GM12892 (cell line): Measurements from ENCODE around the gene QRFP.
A peak's percentile ranks its signal among the peaks of the same experiment; 100 is the strongest.

Experiments used
- DNase-seq: peaks from one replicate; pipeline ENCODE4 v3.0.0; 2011; ENCODE audit not compliant: insufficient read length
- FAIRE-seq: peaks from 2 replicates; lab custom pipeline; 2011; peaks lifted over from hg19 to GRCh38; lab: Jason Lieb, UNC
- POLR2A ChIP-seq: IDR thresholded peaks from 2 replicates; pipeline ENCODE4 v1.6.1; 2011; ENCODE audit warnings: low read depth, low read length, control low read depth
- POLR2AphosphoS5 ChIP-seq: IDR thresholded peaks from 2 replicates; pipeline ENCODE4 v1.6.1; 2011; ENCODE audit warnings: low read depth, low read length, control low read depth
- TAF1 ChIP-seq: IDR thresholded peaks from 2 replicates; pipeline ENCODE4 v1.6.1; 2011; ENCODE audit warnings: low read depth, mild to moderate bottlenecking, control low read depth, low read length, borderline replicate concordance

Gene QRFP

DNA sequence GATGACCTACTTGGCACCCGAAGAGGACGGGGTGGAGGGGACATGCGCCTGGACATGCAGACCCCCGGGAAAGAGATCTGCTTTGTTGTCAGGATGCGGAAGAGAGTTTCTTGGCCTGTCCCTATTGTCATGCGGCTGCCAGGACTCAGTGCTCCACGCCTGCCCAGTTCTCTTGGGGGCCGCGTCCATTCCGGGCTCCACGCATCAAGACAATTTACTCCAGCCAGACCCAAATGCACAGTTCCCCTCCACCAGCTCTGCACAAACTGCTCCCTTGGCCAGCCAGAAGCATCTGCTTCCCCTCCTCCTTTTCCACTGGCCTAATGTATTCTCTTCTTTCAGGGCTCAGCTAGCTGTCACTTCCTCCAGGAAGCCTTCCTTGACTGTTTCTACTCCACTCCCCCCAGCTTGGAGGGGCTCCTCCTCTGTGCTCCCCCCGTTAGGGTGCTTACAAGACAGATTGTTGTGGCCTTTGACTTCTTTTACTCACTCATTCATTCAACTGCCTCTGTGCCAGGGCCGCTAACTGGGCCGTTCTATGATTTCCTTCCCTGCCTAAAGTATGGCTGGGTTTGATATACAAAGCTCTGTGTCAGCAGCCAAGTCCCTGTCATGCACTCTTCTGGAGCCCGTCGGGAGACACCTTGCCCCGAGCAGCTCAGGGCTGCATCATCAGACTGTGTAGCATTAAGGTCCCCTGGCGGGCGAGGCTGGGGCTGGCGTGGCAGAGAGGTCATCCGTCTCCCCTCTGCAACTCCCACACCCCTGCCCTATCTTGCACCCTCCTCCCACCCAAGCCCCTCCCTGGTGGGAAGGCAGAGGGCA lies 35.9 kb upstream of the QRFP start:
- no peak for DNase-seq
- no peak for TF ChIP-seq POLR2A
- TF ChIP-seq TAF1: no peak
- TF ChIP-seq POLR2AphosphoS5: no peak
- FAIRE-seq: no peak

DNA sequence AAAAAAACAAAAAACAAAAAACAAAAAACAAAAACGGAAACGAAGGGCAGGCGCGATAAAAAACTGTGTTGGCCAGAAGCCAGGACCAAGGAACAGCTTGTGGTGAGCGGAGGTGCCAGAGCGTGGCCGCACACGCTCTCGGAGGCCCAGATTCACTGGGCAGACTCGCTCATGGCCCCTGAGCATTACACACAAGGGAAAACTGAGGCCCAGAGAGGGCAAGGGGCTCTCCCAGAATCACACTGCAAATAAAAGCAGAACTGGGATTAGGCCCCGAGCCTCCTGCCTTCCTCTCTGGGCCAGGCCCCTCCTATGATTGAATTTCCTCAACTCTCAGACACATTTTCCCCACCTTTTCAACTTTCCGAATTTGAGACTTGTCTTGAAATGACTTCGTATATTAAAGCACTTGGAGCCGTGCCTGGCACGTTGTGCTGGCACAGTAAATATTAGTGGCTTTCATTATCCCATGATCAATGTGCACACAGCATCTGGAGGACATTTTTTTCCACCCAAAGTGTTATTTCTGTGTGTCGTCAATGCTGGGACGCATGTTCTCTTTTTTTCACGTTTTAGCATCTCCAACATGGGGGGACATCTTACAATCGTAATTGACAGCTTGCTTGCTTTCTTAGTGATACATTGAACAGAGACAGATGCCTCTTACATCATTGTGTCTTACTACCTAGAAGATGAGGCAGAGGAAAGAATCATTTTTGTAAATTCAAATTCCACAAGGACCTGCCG lies 35.1 kb upstream of the QRFP start:
- no peak for DNase-seq
- TF ChIP-seq POLR2AphosphoS5 (no peak), POLR2A (no peak), TAF1 (no peak)
- FAIRE-seq: no peak

DNA sequence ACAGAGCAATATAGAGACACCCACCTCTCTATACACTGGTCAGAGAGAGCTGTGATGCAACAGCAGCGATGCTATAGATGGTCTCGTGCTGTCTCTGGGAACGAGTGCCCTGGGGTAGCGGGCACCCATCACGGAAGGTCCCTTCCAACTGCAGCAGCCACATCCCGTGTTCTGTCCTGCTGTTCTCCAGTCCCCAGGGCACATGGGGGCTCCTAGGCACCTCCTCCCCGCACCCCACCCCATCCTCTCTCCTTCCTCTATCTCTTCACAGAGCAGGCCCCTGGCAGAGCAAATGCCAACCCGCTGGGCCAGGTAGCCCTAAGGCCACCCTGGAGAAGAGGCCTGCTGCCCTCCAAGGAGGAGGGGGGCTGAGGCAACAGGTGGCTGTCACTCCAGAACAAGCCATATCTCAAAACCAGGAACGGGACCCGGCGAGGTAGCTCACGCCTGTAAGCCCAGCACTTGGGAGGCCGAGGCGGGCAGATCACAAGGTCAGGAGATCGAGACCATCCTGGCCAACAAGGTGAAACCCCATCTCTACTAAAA lies 34.3 kb upstream of the QRFP start:
- DNase-seq: no peak
- no peak for TF ChIP-seq POLR2AphosphoS5
- no peak for TF ChIP-seq TAF1
- no peak for FAIRE-seq

DNA sequence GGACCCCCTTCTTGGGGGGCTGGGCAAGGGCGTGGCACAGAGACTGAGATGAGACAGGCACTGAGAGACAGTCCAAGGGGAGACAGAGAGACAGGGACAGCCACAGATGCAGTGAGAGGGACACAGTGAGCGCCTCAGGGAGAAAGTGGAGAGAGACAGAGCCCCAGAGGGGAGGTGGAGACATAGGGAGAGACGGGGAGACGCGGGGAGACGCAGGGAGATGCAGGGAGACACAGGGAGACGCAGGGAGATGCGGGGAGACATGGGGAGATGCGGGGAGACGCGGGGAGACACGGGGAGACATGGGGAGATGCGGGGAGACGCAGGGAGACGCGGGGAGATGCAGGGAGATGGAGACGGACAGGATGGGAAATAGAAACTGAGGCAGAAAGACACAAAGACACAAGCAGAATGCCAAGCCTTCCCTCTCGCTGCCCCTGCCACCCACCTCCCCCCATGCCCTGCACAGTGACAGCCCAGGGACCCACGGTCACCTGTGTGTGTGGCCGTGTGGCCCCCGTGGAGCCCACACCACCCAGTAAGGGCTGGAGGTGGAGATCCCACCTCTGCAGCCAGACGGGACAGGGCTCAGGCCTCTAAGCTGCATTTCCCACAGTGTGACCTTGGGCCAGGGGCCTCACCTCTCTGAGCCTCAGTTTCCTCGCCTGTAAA lies 33.7 kb upstream of the QRFP start:
- FAIRE-seq (no peak), DNase-seq (no peak)
- TF ChIP-seq TAF1 (no peak), POLR2A (no peak), POLR2AphosphoS5 (no peak)

DNA sequence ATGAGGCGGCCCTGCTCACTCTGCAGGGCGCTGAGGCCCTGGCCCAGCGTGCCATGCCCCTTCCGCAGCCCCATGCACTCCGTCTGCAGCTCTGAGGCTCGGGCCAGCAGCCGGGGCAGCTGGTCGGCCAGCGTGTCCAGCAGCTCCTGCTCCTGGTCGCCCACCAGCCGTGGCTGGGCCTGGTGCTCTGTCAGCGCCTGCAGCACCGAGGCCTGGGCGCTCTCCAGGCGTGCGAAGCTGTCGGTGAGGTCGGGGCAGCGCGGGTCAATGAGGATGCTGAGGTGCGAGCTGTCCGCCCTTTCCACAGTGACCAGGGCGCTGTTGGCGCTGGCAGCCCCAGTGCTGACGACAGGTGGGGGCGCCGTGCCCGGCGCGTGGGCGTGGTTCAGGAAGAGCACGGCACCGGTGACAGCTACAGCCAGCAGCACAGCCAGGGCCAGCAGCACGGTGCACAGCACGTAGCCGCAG lies 33.0 kb upstream of the QRFP start:
- no peak for FAIRE-seq
- no peak for DNase-seq
- TF ChIP-seq POLR2A (no peak), TAF1 (no peak), POLR2AphosphoS5 (no peak)

DNA sequence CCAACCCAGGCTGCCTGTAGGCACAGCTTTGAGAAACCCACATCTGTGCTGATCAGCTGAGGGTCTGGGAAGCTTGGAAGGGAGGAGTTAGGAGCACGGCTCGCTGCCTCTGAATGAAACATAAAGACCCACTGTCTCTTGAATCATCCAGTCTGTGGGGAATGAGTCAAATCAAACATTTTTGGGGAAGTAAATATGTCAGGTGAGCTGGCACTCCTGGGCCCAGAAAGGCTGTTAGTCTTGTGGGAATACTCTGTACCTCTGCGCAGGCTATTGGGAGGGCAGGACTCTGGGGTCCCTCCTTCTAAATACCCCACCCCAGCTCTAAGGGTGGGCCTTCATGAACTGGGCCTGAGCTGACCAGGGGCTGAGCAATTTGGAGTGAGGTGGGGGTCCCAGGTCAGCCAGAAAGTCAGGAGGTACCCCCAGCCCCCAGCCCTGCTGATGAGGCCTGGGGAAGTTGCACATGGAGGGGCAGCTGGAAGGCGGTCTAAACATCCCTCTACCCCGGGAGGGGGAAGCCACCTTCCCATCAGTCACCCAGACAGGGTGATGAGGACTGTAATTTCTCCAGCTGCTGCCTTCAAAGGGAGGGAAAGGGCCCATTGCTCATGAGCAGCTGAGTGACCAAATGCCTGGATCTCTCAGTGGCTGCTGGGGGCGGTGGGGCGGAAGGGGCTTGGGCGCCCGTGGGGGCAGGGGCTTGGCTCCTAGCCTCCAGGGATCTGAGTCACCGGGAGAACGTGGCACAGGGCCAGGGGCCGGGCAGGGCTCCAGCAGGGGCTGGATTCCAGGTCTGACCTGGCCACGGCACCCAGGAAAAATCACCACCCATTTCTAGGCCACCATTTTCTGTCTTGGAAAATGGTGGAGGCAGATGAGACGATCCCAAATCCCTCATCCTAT lies 31.6 kb upstream of the QRFP start:
- TF ChIP-seq POLR2AphosphoS5 (no peak), TAF1 (no peak), POLR2A (no peak)
- DNase-seq (peak; percentile 57), FAIRE-seq (no peak)

DNA sequence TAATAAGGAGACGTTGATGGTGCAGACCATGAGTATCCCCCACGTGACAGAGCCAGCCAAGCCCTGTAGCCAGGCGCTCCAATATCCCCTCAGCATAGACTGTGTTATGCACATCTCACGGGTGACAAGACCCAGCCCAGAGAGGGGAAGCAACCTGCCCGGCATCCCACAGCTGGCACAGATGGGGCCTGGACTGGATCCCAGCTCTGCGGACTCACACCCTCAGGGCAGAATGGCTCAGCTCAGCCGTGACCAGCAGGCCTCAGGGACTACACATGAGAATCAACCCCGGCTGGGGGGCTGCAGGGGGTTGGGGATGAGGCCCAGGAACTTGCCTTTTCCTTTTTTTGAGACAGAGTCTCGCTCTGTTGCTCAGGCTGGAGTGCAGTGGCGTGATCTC lies 30.7 kb upstream of the QRFP start:
- TF ChIP-seq POLR2A: no peak
- no peak for TF ChIP-seq TAF1
- no peak for TF ChIP-seq POLR2AphosphoS5
- DNase-seq: no peak
- no peak for FAIRE-seq

DNA sequence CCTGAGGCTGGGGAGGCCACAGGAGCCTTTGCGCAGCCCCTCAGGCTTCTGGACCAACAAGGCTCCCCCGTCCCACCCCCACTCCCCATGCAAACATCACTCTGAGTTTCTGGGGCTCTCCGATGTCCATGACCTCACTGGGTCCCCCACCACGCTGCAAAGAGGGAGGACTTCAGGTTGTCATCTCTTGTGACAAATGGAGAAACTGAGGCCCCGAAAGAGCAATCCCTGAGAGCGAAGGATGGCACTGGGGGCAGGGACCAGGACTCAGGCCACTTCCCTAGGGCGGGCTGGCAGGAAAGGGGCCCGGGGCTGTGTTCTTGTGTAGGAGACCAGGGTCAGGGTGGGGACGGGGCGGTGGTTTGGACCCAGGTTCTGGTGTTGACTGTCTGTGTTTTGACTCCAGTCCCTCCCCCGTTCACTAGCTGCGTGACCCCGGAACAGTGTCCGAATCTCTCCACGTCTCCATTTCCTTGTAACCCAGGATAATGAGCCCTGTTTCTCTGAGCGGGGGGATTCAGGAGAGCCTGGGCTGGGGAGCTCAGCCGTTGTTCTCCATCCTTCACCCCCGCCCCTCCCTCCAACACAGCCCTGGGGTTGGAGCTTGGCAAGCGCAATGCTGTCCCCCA lies 28.6 kb upstream of the QRFP start:
- no peak for DNase-seq
- no peak for FAIRE-seq
- no peak for TF ChIP-seq TAF1
- TF ChIP-seq POLR2A: no peak
- no peak for TF ChIP-seq POLR2AphosphoS5

DNA sequence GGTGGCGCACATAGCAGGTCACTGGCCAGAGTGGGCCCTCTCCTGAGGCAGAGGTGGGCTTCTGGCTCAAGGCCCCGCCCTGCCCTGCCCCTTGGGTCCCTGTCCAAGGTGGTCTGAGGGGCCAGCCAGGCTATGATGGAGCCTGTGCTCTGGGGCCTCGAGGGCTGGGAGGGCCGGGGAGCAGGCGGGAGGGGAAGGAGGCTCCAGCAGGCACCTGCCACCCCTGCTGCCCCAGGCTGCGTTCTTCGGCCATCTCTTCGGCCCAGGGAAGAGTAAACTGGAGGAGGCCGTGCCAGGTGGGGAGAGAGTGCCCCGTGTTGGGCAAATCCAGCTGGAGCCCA lies 27.8 kb upstream of the QRFP start:
- FAIRE-seq: no peak
- TF ChIP-seq POLR2AphosphoS5: no peak
- TF ChIP-seq TAF1: no peak
- TF ChIP-seq POLR2A: no peak
- no peak for DNase-seq
